ENCODE measurements around the gene HPSE2. TPM values are rescaled to one million over a fixed set of nuclear protein-coding genes. Genes with fewer than 3 reads are reported as not detected.

HPSE2 gene
- total RNA-seq, 1 donor from 2014 or later: not detected

DNA sequence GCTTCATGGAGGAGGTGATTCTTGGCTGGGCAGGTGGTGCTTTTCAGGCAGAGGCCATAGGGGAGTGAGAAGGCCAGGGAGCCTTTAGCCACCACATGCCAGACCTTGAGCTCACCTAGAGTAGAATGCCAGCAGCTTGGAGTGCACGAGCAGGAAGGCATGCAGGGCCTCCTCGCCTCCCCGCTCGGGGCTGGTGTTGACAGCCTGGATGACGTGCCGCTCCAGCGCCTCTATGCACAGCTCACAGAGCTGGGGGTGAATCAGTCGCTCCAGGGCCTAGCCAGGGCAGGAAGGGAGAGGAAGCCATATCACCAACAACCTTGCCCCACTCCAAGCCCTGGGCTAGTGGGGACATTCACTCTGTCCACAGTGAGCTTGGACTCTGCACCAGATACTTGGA is 804.6 kb downstream of the HPSE2 start:
- no peak for DNase-seq (ENCODE audit: low spot score)
- intact Hi-C loops (cut with micrococcal nuclease): no loop called here
- Mint-ChIP-seq H3K36me3 (ENCODE audit: low read depth) (peaks cover 63% of the 10 kb centered on the region), H3K27me3 (ENCODE audit: low read depth) (no peaks in the 10 kb centered on the region), H3K4me3 (ENCODE audit: low read depth) (no peak overlapping the region), H3K9me3 (peaks cover 11% of the 10 kb centered on the region), H3K4me1 (ENCODE audit: low read depth) (no peaks in the 10 kb centered on the region), H3K27ac (no peak overlapping the region)

- Mint-ChIP-seq H3K27me3 (ENCODE audit: low read depth) (no peaks in the 10 kb centered on the region), H3K27ac (no peak overlapping the region), H3K9me3 (peaks cover 11% of the 10 kb centered on the region), H3K4me1 (ENCODE audit: low read depth) (no peaks in the 10 kb centered on the region), H3K4me3 (ENCODE audit: low read depth) (no peak overlapping the region), H3K36me3 (ENCODE audit: low read depth) (peaks cover 57% of the 10 kb centered on the region)
- intact Hi-C loops (cut with micrococcal nuclease): no loop called here
- no peak for DNase-seq (ENCODE audit: low spot score)
Observed at GRCh38 chr10:98430427-98430826, 805.2 kb downstream of the HPSE2 start.

DNA sequence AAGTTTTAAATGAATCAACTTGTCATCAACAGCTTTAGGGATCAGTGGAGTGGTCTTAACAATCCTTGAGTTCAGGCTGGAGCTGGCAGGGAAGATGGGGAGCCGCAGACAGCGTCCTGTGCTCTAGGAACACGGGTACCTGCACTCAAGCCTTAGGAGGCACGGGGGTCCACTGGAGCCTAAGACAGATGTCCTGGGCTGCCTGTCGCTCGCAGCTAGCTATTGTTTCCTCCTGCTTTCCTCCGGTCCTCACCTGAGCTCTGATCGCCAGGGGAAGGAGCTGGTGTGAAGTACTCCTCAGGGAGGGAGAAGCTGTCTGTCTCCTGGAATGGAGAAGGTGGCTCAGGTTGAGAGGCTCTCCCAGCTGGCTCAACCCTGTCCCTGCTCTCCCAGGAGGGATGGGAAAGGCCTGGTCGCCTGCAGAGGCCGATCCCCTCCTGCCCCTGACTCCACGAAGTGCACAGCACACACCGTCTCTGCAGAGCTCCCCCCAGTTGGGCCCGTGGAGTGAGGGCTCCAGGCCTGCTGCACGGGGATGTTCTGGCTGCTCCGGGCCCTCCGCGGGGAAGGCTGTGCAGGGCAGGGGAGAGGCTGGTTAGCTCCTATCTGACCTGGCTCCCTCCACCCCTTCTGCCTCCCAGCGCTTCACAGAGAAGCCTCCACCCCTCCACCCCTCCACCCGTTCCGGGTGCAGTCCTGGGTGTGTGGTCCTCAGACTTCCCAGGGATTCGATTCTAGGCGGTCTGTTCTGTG is 806.2 kb downstream of the HPSE2 start:
- no peak overlapping the region for H3K4me3 Mint-ChIP-seq (ENCODE audit: low read depth)
- peaks cover 11% of the 10 kb centered on the region for H3K9me3 Mint-ChIP-seq
- H3K27me3 Mint-ChIP-seq (ENCODE audit: low read depth): no peaks in the 10 kb centered on the region
- no peak for DNase-seq (ENCODE audit: low spot score)
- peaks cover 49% of the 10 kb centered on the region for H3K36me3 Mint-ChIP-seq (ENCODE audit: low read depth)
- H3K4me1 Mint-ChIP-seq (ENCODE audit: low read depth): no peaks in the 10 kb centered on the region
- H3K27ac Mint-ChIP-seq: no peak overlapping the region
- intact Hi-C loops (cut with micrococcal nuclease): no loop called here

DNA sequence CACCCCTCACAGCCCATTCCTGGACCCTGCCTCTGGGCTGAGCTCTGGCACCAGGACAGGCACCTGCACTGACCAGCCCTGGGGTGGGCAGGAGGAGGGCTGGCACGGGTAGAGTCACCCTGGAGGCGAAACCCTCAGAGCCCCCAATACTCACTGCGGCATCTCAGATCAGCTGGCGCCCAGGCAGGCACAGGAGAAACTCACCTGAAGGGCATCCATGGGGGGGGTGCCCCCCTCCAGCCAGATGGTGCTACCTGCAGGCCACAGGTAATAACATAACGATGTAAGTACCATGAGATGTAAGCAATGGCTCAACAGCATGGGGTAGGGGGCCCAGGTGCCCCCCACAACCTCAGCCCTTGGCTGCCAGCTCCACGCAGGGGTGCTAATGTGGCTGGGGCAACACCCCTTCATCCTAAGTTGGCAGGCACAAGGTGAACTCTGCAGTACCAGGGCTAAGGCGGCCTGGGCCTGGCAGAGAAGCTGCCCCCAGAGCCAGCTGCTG is 808.6 kb downstream of the HPSE2 start:
- H3K36me3 Mint-ChIP-seq (ENCODE audit: low read depth): peaks cover 34% of the 10 kb centered on the region
- H3K27me3 Mint-ChIP-seq (ENCODE audit: low read depth): no peaks in the 10 kb centered on the region
- DNase-seq (ENCODE audit: low spot score): no peak
- no peaks in the 10 kb centered on the region for H3K4me1 Mint-ChIP-seq (ENCODE audit: low read depth)
- intact Hi-C loops (cut with micrococcal nuclease): no loop called here
- no peak overlapping the region for H3K27ac Mint-ChIP-seq
- H3K4me3 Mint-ChIP-seq (ENCODE audit: low read depth): no peak overlapping the region
- peaks cover 4% of the 10 kb centered on the region for H3K9me3 Mint-ChIP-seq

GRCh38 chr10:98425511-98426352 is 809.9 kb downstream of the HPSE2 start:
- Mint-ChIP-seq H3K36me3 (ENCODE audit: low read depth) (peaks cover 25% of the 10 kb centered on the region), H3K9me3 (no peaks in the 10 kb centered on the region), H3K27ac (no peak overlapping the region), H3K4me1 (ENCODE audit: low read depth) (no peaks in the 10 kb centered on the region), H3K4me3 (ENCODE audit: low read depth) (no peak overlapping the region), H3K27me3 (ENCODE audit: low read depth) (no peaks in the 10 kb centered on the region)
- intact Hi-C loops (cut with micrococcal nuclease): no loop called here
- no peak for DNase-seq (ENCODE audit: low spot score)

- Mint-ChIP-seq H3K27me3 (ENCODE audit: low read depth) (no peaks in the 10 kb centered on the region), H3K36me3 (ENCODE audit: low read depth) (peaks cover 26% of the 10 kb centered on the region), H3K9me3 (no peaks in the 10 kb centered on the region), H3K4me3 (ENCODE audit: low read depth) (no peak overlapping the region), H3K27ac (no peak overlapping the region), H3K4me1 (ENCODE audit: low read depth) (no peaks in the 10 kb centered on the region)
- intact Hi-C loops (cut with micrococcal nuclease): no loop called here
- DNase-seq (ENCODE audit: low spot score): no peak
Observed at GRCh38 chr10:98424295-98425254, 811.1 kb downstream of the HPSE2 start.

GRCh38 chr10:98423691-98424120 is 811.9 kb downstream of the HPSE2 start:
- no peak overlapping the region for H3K27ac Mint-ChIP-seq
- intact Hi-C loops (cut with micrococcal nuclease): no loop called here
- no peak for DNase-seq (ENCODE audit: low spot score)
- H3K4me1 Mint-ChIP-seq (ENCODE audit: low read depth): no peaks in the 10 kb centered on the region
- H3K27me3 Mint-ChIP-seq (ENCODE audit: low read depth): no peaks in the 10 kb centered on the region
- H3K4me3 Mint-ChIP-seq (ENCODE audit: low read depth): no peak overlapping the region
- H3K36me3 Mint-ChIP-seq (ENCODE audit: low read depth): peaks cover 30% of the 10 kb centered on the region
- no peaks in the 10 kb centered on the region for H3K9me3 Mint-ChIP-seq

DNA sequence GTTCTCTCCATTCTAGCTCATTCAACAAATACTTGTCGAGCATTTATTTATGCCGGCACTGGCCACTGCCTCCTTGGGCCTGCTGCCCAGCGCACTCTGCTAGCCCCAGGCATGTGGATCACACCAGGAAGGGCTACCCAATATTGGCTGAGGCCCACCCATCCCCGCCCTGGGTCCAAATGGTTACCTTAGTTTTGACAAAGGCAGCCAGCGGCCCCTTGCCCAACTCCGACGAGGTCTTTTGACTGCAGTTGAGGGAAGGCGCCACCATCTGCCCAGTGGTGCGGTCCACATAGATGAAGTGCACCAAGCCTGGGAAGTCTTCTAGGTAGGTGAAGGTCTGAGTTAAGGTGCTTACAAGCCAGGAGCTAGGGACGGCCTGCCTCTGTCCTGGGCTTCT is 813.5 kb downstream of the HPSE2 start:
- intact Hi-C loops (cut with micrococcal nuclease): no loop called here
- H3K4me1 Mint-ChIP-seq (ENCODE audit: low read depth): no peaks in the 10 kb centered on the region
- DNase-seq (ENCODE audit: low spot score): no peak
- H3K36me3 Mint-ChIP-seq (ENCODE audit: low read depth): peaks cover 24% of the 10 kb centered on the region
- no peaks in the 10 kb centered on the region for H3K27me3 Mint-ChIP-seq (ENCODE audit: low read depth)
- H3K4me3 Mint-ChIP-seq (ENCODE audit: low read depth): no peak overlapping the region
- no peaks in the 10 kb centered on the region for H3K9me3 Mint-ChIP-seq
- H3K27ac Mint-ChIP-seq: no peak overlapping the region

GRCh38 chr10:98420786-98421185 is 814.9 kb downstream of the HPSE2 start:
- H3K36me3 Mint-ChIP-seq (ENCODE audit: low read depth): peaks cover 22% of the 10 kb centered on the region
- no peak overlapping the region for H3K4me3 Mint-ChIP-seq (ENCODE audit: low read depth)
- DNase-seq (ENCODE audit: low spot score): no peak
- intact Hi-C loops (cut with micrococcal nuclease): no loop called here
- no peak overlapping the region for H3K27ac Mint-ChIP-seq
- no peaks in the 10 kb centered on the region for H3K4me1 Mint-ChIP-seq (ENCODE audit: low read depth)
- H3K9me3 Mint-ChIP-seq: no peaks in the 10 kb centered on the region
- no peaks in the 10 kb centered on the region for H3K27me3 Mint-ChIP-seq (ENCODE audit: low read depth)

- H3K27me3 Mint-ChIP-seq (ENCODE audit: low read depth): no peaks in the 10 kb centered on the region
- H3K27ac Mint-ChIP-seq: no peak overlapping the region
- H3K9me3 Mint-ChIP-seq: no peaks in the 10 kb centered on the region
- peaks cover 5% of the 10 kb centered on the region for H3K4me1 Mint-ChIP-seq (ENCODE audit: low read depth)
- H3K4me3 Mint-ChIP-seq (ENCODE audit: low read depth): no peak overlapping the region
- intact Hi-C loops (cut with micrococcal nuclease): no loop called here
- DNase-seq (ENCODE audit: low spot score): no peak
- H3K36me3 Mint-ChIP-seq (ENCODE audit: low read depth): peaks cover 25% of the 10 kb centered on the region
Observed at GRCh38 chr10:98419469-98420261, 816.0 kb downstream of the HPSE2 start.

- Mint-ChIP-seq H3K9me3 (no peaks in the 10 kb centered on the region), H3K27ac (no peak overlapping the region), H3K27me3 (ENCODE audit: low read depth) (no peaks in the 10 kb centered on the region), H3K4me3 (ENCODE audit: low read depth) (no peak overlapping the region), H3K36me3 (ENCODE audit: low read depth) (peaks cover 25% of the 10 kb centered on the region), H3K4me1 (ENCODE audit: low read depth) (peaks cover 10% of the 10 kb centered on the region)
- no peak for DNase-seq (ENCODE audit: low spot score)
- intact Hi-C loops (cut with micrococcal nuclease): no loop called here
Observed at GRCh38 chr10:98418665-98419468, 816.8 kb downstream of the HPSE2 start.

Data from activated T-helper 2 cell treated with anti-CD3 and anti-CD28 coated beads, Interferon-gamma antibody, Interleukin-2, Interleukin-4, amounts not matched to agents 10 μg/mL and 5 μg/mL and 100 μg/mL, durations not matched to agents 14 hours and 24 hours and 36 hours (primary cell).